Endothelial cell of hepatic sinusoid (primary cell): Measurements from ENCODE around the gene CBR3.
"Not testable (repeated sequence)": the region's sequence is repeated elsewhere in the genome, so short reads cannot be mapped to it uniquely, and the experiment has no call there.

Experiments
- in situ Hi-C: cut with HindIII; loops from 2 replicates; pipeline ENCODE4 v1.10.0; 2017; ENCODE audit warnings: low sequenced_read_pairs

The CBR3 gene

GRCh38 chr21:36115138-36115730 lies 19.6 kb upstream of the CBR3 start:
- in situ Hi-C loops, result no loop called here

GRCh38 chr21:36117286-36117741 lies 17.6 kb upstream of the CBR3 start:
- in situ Hi-C loops, result no loop called here

- in situ Hi-C loops, result no loop called here
These were observed 14.5 kb upstream of the CBR3 start for GRCh38 chr21:36120304-36120888.

GRCh38 chr21:36122977-36123376 lies 11.9 kb upstream of the CBR3 start:
- in situ Hi-C loops, result no loop called here

GRCh38 chr21:36124395-36124794 lies 10.5 kb upstream of the CBR3 start:
- in situ Hi-C loops, result no loop called here

- in situ Hi-C loops, result no loop called here
These were observed 9.2 kb upstream of the CBR3 start for GRCh38 chr21:36125512-36126207.

- in situ Hi-C loops, result no loop called here
These were observed 8.7 kb upstream of the CBR3 start for GRCh38 chr21:36126208-36126565.

- in situ Hi-C loops, result no loop called here
These were observed 8.2 kb upstream of the CBR3 start for GRCh38 chr21:36126621-36127110.

GRCh38 chr21:36127250-36127904 lies 7.5 kb upstream of the CBR3 start:
- in situ Hi-C loops, result no loop called here

GRCh38 chr21:36127977-36128376 lies 6.9 kb upstream of the CBR3 start:
- in situ Hi-C loops, result no loop called here

GRCh38 chr21:36129219-36129618 lies 5.7 kb upstream of the CBR3 start:
- in situ Hi-C loops, result no loop called here

GRCh38 chr21:36130414-36130762 lies 4.5 kb upstream of the CBR3 start:
- in situ Hi-C loops, result loop anchor here (10.0 kb wide), 1 partner anchor 234 kb away; no protein-coding TSS in a partner anchor

GRCh38 chr21:36130839-36131238 lies 4.0 kb upstream of the CBR3 start:
- in situ Hi-C loops, result loop anchor here (10.0 kb wide), 1 partner anchor 234 kb away; no protein-coding TSS in a partner anchor

- in situ Hi-C loops, result loop anchor here (10.0 kb wide), 1 partner anchor 232 kb away; no protein-coding TSS in a partner anchor
These were observed 2.2 kb upstream of the CBR3 start for GRCh38 chr21:36132696-36133095.

GRCh38 chr21:36135391-36136102 lies 668 bp downstream of the CBR3 start:
- in situ Hi-C loops, result loop anchor here (10.0 kb wide), 1 partner anchor 229 kb away; no protein-coding TSS in a partner anchor

GRCh38 chr21:36139791-36140190 lies 4.9 kb downstream of the CBR3 start:
- in situ Hi-C loops, result loop anchor here (10.0 kb wide), 1 partner anchor 225 kb away; no protein-coding TSS in a partner anchor

- in situ Hi-C loops, result no loop called here
These were observed 6.6 kb downstream of the CBR3 start for GRCh38 chr21:36141513-36141925.

GRCh38 chr21:36144233-36144632 lies 9.4 kb downstream of the CBR3 start:
- in situ Hi-C loops, result not testable (repeated sequence)

- in situ Hi-C loops, result no loop called here
These were observed 10.4 kb downstream of the CBR3 start for GRCh38 chr21:36145259-36145658.

- in situ Hi-C loops, result no loop called here
These were observed 13.0 kb downstream of the CBR3 start for GRCh38 chr21:36147911-36148310.

GRCh38 chr21:36148886-36149285 lies 14.0 kb downstream of the CBR3 start:
- in situ Hi-C loops, result no loop called here
